GOT3 (cell line): ENCODE measurements around the gene HOXB1.
"Not testable (repeated sequence)": the region's sequence is repeated elsewhere in the genome, so short reads cannot be mapped to it uniquely, and the experiment has no call there.

Experiments
- DNase-seq: peaks from one replicate; lab custom pipeline; 2025; ENCODE audit warnings: mixed read lengths; lab: John Stamatoyannopoulos, UW

HOXB1 gene

DNA sequence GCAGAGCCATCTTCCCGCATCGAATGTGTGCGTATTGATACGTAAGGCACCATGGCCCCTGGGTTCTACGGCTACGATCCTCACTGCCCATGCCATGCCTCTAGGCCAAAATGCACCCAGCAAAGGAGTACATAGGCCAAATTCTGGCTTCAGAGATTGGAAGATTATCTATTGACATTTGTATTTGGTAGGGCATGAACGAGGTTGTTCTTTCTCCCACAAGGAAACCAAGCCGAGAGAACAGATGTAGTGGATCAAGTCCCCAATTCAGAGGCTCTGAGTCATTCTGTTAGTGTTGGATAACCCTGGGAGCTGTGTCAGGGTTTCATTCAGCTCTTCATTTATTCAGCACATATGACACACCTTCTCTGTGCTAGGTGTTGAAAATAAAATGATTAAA, 36.5 kb downstream of the HOXB1 start:
- DNase-seq, result no peak

DNA sequence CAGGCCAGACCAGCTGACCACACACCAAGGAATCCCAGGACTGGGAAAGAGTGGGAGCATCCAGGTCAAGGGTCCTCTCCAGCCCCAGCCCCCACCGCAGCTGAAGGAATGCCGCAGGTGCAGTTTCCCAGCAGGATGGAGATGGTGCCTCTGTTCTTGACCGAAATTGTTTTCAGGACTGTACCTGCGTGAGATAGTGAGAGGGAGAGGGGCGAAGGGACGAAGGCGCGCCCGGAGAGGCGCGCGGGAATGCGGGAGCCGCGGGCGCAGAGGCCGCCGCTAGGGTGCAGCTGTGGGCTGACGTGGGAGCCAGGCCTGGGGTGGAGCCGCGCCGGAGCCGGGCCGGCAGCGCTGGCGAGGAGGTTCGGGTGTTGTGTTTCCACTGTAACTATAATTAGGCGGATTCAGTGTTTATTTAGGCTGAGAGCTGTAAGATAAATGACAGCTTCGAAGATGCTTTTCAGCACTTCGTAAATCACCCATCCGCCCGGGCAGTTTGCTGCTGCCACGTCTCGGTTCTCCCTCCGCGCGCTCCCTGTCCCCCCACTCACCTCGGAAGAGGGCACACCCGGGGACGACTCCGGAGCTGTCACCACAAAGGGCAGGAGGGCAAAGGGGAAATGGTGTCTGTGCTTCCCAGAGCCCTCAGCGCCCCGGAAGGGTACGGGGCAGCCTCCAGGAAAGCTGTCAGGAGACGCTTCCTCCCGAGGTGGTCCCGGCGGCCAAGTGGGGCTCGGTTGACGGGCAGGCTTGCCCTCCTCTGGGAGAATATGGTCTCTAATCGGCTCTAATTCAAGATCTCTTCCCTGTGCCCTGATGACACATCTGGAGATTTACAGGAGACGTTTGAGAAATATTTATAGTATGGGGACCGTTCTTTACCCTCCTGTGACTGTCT, 38.2 kb downstream of the HOXB1 start:
- DNase-seq, result peak; percentile 23

GRCh38 chr17:48491527-48492273, 39.1 kb downstream of the HOXB1 start:
- DNase-seq, result no peak

DNA sequence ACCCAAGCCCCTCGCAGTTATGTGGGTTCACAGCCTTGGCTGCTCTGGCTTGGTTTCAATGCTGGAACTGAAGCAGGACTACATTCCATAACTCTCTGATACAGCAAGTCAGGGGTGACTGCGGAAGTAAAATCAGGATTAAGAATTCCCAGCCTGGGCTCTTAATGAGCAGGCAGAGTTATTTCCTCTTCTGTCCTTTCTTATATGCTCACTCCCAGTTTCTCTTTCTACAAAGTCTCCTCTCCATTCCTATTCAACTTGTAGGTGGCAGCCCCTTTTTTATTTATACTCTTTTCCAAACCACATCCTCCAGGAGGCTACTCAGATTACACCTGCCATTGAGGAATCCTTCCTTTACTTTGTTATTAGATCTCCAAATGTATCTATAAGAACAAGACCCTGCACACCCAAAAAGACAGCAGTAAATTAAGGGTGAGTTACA, 40.3 kb downstream of the HOXB1 start:
- no peak for DNase-seq

DNA sequence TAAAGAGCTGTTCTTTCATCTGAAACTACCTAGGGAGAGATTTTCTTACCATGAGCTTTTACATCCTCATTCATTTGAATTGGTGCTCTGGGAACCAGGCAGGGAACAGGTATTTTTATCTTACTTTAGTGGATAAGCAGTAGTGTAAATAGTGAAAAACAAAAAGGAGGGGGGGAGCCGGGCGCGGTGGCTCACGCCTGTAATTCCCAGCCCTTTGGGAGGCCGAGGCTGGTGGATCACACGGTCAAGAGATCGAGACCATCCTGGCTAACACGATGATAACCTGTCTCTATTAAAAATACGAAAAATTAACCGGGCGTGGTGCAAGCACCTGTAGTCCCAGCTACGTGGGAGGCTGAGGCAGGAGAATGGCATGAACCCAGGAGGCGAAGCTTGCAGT, 41.0 kb downstream of the HOXB1 start:
- no peak for DNase-seq

GRCh38 chr17:48488548-48489106, 42.2 kb downstream of the HOXB1 start:
- DNase-seq, result no peak

DNA sequence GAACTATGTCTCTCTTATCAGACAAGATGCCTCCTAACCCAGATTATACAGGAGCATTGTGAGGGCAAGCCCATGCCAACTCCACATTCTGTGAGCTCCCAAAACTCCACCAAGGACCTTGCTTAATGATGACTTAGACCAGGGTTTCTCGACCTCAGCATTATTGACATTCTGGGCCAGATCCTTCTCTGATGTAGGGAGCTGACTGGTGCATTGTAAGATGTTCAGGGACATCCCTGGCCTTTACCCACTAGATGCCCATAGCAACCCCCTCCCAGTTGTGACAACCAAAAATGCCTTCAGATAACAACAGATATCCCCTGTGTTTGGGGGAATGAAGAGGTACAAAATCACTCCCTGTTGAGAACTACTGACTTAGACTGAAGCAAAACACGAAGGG, 43.6 kb downstream of the HOXB1 start:
- DNase-seq, result no peak

DNA sequence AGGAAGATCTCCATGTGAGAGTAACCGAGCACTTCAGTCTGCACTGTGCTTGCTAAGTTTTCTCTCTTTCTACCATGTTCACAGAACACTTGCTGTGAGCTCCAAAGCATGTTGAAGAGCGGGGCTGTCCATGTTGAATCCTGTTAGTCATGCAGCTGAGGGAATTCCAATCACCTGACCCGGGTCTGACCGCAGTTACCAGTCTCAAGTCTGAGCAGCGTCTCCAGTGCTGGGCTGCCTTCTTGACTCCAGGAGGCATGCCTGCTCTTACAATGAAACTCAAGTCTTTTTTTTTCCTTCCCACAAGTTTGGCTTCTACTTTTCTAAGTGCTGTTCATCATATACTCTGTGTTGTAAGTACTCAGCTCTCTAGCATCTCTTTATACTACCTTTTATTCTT, 44.3 kb downstream of the HOXB1 start:
- DNase-seq, result peak; percentile 33

DNA sequence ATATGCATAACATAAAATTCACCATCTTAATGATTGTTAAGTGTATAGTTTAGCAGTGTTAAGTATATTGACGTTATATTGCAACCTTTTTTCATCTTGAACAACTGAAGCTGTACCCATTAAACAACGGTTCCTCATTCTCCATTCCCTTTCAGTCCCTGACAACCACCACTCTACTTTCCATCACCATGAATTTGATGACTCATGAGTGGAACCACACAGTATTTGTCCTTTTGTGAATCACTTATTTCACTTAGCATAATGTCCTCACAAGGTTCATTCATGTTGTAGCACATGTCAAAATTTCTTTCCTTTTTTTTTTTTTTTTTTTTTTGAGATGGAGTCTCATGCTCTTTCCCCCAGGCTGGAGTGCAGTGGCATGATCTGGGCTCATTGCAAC, 46.0 kb downstream of the HOXB1 start:
- DNase-seq, result no peak

GRCh38 chr17:48484256-48484655, 46.6 kb downstream of the HOXB1 start:
- DNase-seq, result no peak

- peak; percentile 80 for DNase-seq
These were observed 47.2 kb downstream of the HOXB1 start for GRCh38 chr17:48483471-48484131.

DNA sequence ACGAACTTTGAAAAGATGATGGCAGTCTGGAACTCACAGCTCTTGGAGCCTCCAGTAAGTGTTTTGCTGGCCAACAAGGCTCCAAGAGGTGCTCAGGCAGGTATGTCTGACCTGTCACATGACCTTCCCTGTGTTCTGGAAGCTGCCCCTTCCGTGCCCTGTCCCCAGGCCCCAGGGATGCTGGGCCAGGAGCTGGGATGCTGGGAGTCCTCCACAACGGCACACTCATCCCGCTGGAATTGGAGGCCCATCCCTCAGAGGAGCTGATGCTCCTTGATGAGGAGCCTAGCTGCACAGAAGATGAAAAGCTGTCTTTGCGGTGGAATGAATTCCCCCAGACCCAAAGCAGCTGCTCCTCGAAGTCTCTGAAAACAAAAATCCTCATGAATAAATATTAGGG, 47.8 kb downstream of the HOXB1 start:
- DNase-seq, result no peak

- not testable (repeated sequence) for DNase-seq
These were observed 48.5 kb downstream of the HOXB1 start for GRCh38 chr17:48482301-48482700.

GRCh38 chr17:48479014-48479402, 51.8 kb downstream of the HOXB1 start:
- DNase-seq, result no peak
